ENCODE measurements around the gene MMP2.

MMP2 gene

GRCh38 chr16:55469821-55470532 lies 9.0 kb upstream of the MMP2 start:
- no peak for DNase-seq (ENCODE audit: low spot score)

- DNase-seq (ENCODE audit: low spot score), result no peak
Observed at GRCh38 chr16:55470533-55471371, 8.2 kb upstream of the MMP2 start.

DNA sequence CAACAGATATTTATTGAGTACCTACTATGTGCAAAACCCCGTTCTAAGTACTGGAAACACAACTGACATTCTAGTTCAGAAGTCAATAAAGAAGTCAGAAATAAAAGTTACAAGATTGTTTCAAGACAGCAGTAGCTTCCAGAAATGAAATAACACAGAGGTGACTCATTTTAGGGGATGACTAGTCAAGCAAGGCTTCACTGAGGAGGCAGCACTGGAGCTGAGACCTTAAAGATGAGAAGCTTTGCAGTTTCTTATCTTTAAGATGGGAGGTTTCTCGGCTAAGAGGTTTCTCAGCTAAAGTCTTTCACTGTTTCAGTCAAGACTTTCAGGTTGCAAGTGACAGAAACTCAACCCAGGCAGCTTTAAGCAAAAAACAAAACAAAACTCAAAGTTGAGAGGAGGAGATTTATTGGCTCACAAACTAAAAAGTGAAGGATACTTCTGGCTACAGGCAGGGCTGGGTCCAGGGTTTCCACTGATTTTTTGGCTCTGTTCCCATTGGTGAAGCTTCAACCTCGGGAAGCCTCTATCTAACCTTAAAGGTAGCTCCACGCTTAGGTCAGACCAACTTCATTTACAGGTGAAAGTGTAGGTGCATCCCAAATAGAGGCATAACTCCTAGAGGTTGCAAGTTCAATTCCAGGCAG lies 7.4 kb upstream of the MMP2 start:
- no peak for DNase-seq (ENCODE audit: low spot score)

DNA sequence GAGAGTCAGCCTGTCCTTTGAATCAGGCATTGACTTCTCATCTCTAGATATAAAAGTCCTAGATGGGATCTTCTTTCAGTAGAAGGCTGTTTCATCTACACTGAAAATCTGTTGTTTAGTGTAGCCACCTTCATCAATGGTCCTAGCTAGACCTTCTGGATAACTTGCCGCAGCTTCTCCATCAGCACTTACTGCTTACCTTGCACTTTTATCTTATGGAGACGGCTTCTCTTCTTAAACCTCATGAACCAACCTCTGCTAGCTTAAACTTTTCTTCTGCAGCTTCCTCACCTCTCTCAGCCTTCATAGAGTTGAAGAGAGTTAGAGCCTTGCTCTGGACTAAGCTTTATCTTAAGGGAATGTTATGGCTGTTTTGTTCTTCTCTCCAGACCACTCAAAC lies 5.4 kb upstream of the MMP2 start:
- DNase-seq (ENCODE audit: low spot score), result no peak

GRCh38 chr16:55474821-55475220 lies 4.2 kb upstream of the MMP2 start:
- DNase-seq (ENCODE audit: low spot score), result no peak

GRCh38 chr16:55475919-55476318 lies 3.1 kb upstream of the MMP2 start:
- no peak for DNase-seq (ENCODE audit: low spot score)

DNA sequence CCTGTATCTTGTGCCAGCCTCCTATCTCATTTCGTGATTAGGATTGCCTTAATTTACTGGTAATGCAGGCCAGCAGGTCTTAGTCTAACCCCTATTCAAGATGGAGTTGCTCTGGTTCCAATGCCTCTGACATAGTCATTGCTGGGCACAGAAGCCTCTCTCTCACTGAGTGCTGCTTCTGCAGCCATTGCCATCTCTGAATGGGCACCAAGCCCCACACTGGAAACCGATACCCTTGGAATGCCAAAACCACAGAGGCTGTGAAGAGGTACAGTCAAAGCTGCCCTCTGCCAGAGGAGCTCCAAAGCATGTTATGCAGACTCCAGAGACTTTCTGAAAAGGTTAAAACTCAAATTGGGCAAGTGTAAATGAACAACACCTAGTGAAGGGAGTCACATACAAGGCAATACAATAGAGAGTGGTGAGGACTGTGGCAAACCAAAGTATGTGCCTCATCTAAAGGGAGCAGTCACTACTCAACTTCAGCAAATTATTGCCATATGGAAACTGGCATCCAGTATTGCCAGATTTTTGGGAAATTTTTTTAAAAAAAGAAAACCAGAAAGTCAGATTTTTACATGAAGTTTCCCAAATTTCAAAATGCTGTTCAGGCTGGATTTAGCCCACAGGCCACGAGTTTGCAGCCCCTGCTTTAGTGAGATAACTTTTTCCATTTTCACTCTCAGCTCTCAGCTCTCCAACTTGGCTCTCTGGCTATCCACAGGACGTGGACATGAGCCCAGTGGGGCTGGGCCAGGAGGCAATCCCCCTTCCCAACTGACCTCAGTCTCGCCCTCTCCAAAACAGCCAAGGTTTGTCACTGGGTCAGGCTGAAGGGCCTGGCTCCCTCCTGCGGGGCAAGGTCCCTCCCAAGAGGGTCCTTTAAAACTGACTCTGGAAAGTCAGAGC lies 2.1 kb upstream of the MMP2 start:
- no peak for DNase-seq (ENCODE audit: low spot score)

DNA sequence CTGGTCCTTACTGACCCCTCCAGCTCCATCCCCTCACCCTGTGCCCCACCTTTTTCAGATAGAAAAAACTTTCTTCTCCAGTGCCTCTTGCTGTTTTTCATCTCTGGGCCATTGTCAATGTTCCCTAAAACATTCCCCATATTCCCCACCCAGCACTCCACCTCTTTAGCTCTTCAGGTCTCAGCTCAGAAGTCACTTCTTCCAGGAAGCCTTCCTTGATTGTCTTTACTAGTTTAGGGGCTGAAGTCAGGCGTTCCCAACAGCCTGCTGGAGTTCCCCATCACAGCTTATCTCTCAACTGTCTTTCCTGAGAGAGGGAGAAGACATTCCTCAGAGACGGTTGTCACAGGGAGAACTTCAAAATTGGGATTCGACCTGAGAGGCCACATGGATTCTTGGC lies 1.3 kb upstream of the MMP2 start:
- DNase-seq (ENCODE audit: low spot score), result no peak

GRCh38 chr16:55479430-55480140 lies 587 bp downstream of the MMP2 start:
- DNase-seq (ENCODE audit: low spot score), result no peak

- DNase-seq (ENCODE audit: low spot score), result peak; percentile 61
Observed at GRCh38 chr16:55480228-55480655, 1.2 kb downstream of the MMP2 start.

DNA sequence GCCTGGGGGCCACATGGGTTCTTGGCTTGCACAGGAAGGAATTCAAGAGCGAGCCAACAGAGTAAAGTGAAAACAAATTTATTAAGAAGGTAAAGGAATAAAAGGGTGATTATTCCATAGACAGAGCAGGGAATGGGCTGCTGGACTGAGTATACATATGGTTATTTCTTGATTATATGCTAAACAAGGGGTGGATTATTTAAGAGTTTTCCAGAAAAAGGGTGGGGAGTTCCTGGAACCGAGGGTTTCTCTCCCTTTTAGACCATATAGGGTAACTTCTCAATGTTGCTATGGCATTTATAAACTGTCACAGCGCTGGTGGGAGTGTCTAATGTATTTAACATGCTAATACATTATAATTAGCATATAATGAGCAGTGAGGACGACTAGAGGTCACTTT lies 2.0 kb downstream of the MMP2 start:
- DNase-seq (ENCODE audit: low spot score), result no peak

DNA sequence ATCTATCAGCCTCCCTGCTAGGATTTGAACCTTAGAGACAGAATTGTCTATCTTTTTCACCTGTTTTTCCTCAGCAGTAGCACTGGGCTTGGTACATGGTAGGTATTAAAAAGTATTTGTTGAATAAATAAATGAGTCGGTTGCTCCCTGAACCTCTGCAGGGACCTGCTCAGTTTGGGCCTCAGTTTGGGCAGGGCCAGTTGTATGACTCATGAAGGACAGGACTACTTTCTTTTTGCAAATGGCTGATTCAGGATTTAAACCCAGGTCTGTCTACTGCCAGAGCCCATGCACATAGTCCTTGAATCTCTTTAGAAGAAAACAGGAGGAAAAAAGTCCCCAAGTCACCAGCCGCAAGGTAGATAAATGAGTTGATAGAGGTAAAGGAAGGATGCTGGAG lies 3.1 kb downstream of the MMP2 start:
- no peak for DNase-seq (ENCODE audit: low spot score)

DNA sequence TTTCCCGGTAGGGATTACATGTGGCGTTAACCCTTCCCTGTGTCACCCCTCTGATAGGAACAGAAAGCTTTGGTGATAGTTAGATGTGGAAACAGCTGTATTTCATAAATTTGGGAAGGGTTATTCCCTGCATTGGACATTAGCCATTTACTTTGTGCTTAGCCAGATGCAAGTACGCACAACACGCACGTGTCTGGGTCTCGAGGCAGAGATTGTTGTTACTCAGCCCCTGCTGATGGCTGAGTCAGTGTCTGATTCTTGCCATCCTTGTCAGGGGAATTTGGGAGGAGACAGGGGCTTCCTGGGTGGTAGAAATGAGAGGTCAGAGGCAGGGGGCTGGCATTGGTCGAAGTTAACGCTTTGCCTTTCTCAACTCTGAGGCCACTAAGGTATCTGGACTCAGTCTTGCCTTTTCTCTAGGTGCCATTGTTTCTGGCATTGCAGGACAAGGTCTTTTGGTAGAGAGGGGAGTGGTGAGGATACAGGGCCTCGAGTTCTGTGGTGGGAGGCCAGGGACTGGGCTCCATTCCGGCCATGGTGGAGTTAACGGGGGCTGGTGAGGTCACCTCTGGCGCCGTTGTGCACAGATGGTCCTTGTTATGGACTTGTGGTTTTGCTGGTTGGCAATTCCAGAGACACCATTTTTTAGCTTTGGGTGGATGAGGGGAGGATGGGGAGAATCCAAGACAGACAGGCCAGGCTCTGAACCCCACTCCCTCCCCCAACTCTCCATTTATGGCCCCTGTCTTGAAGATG lies 8.2 kb downstream of the MMP2 start:
- no peak for DNase-seq (ENCODE audit: low spot score)

- DNase-seq (ENCODE audit: low spot score), result no peak
Observed at GRCh38 chr16:55488306-55488705, 9.3 kb downstream of the MMP2 start.

DNA sequence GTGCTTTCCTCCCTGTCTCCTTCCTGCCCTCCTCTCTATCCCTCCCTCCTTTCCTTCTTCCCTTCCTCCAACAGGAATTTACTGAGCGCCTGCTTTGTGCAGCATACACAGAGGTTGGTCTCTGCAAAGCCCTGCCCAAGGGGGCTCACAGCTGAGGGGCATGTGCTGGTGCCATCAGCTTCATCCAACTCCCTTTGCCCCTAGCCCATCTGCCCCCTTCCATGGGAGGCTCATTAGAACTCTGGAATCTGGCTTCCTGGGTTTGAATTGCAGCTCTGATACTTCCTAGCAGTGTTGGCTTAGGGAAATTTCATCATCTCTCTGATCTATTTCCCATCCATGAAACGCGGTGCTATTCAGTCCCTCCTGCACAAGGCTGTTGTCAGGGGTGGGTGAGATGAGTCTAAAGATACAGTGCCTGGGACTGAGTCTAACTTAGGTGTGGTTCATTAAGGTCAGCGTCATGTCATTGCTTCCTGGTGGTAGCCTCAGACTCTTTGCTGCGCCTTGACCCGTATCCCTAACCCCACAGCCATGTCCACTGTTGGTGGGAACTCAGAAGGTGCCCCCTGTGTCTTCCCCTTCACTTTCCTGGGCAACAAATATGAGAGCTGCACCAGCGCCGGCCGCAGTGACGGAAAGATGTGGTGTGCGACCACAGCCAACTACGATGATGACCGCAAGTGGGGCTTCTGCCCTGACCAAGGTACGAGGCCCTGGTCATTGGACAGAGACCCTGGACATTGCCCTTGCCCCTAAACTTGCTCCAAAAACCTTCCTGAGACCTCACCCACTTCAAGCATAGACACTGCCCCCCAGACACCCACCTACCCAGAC lies 10.3 kb downstream of the MMP2 start:
- no peak for DNase-seq (ENCODE audit: low spot score)

DNA sequence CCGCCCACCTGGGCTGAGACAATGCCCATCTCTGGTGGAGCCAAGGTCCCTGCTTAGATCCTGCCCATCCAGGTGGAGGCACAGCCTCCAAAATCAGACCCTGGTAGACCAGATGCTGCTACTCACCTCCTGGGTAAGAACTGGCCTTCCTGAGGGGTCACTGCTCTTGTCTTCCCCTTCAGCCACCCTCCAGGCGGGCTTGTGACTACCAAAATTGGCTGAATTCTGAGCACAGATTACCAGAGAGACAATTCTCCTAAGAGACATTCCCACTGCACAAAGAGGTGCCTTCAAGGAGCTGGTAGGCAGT lies 10.9 kb downstream of the MMP2 start:
- no peak for DNase-seq (ENCODE audit: low spot score)

DNA sequence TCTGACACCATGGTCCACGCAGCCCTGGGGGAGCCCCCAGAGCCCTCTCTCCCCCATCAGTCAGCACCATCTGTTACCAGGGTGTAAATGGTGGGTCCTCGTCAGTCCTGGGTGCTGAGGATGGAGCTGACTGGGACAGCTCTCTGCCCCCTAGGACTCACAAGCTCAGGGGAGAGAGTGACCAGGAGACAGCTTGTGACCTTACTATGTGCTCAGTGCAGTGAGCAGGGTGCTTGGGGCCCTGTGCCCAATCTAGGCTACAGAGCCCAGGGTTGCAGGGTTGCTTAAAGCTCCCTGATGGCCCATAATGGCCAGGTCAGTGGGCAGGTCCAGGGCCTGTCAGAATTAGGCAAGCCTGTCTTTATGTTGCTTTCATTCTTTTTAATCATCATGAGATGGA lies 11.3 kb downstream of the MMP2 start:
- no peak for DNase-seq (ENCODE audit: low spot score)

DNA sequence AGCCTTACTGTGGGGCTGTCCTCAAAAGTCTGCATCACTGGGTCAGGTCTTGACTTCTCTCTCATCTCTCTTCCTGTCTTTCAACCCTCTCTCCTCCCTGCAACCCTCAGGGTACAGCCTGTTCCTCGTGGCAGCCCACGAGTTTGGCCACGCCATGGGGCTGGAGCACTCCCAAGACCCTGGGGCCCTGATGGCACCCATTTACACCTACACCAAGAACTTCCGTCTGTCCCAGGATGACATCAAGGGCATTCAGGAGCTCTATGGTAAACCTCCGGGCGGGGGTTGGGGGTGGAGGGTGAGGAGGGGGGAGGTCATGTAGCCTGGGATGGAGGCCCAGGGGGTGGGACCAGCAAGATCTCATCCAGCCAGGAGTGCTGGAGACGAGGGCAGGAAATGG lies 12.7 kb downstream of the MMP2 start:
- DNase-seq (ENCODE audit: low spot score), result peak; percentile 33

- DNase-seq (ENCODE audit: low spot score), result peak; percentile 11
Observed at GRCh38 chr16:55492756-55493380, 13.9 kb downstream of the MMP2 start.
